Heart right ventricle (tissue), 16 donors: Measurements from ENCODE around the gene ECI2. TPM values are rescaled to one million over a fixed set of nuclear protein-coding genes. Genes with fewer than 3 reads are reported as not detected.

Source experiments
- ATAC-seq, 8 donors: fragments of 200-7000 bp; cut with Tn5 transposase; one replicate each; pipeline ENCODE4 v1.9.1; 2020; ENCODE audit warnings: mild to moderate bottlenecking in 8 of 8, moderate library complexity in 8 of 8, moderate number of reproducible peaks in 1 of 8
- DNase-seq, 2 donors: peaks; one replicate each; pipeline ENCODE4 v3.0.0-alpha.2; 2020
- H3K27ac ChIP-seq, 10 donors: fragments of 200-600 bp; sonication (generic) in 2 of 10; one replicate each; pipeline versions ENCODE4 v1.5.0 to v1.8.0; 2020 to 2022; ENCODE audit warnings: mild to moderate bottlenecking in 3 of 10
- H3K27me3 ChIP-seq, 7 donors: fragments of 200-600 bp; one replicate each; pipeline ENCODE4 v1.8.0; 2021 to 2022; ENCODE audit warnings: mild to moderate bottlenecking in 2 of 7
- H3K36me3 ChIP-seq, 9 donors: fragments of 200-600 bp; sonication (generic) in 1 of 9; one replicate each; pipeline versions ENCODE4 v1.5.0 to v1.8.0; 2020 to 2022; ENCODE audit warnings: mild to moderate bottlenecking in 2 of 9
- H3K4me1 ChIP-seq, 9 donors: fragments of 200-600 bp; sonication (generic) in 1 of 9; one replicate each; pipeline versions ENCODE4 v1.5.0 to v1.8.0; 2020 to 2022; ENCODE audit warnings: mild to moderate bottlenecking in 4 of 9
- H3K4me3 ChIP-seq, 10 donors: fragments of 200-600 bp; sonication (generic) in 2 of 10; one replicate each; pipeline versions ENCODE4 v1.5.0 to v1.8.0; 2020 to 2022; ENCODE audit warnings: mild to moderate bottlenecking in 7 of 10, moderate library complexity in 2 of 10
- H3K9me3 ChIP-seq, 11 donors: fragments of 200-600 bp in 10 of 11; sonication (generic) in 2 of 11; one replicate each; pipeline versions ENCODE4 v1.5.0 to v1.8.0; 2013 to 2022; ENCODE audit warnings: mild to moderate bottlenecking in 2 of 11, control low read depth in 1 of 11, moderate library complexity in 1 of 11
- CTCF ChIP-seq, 9 donors: fragments of 200-600 bp; sonication (generic) in 2 of 9; IDR thresholded peaks; one replicate each; pipeline versions ENCODE4 v1.5.0 to v1.8.0; 2021 to 2022; ENCODE audit warnings: antibody characterized with exemption in 9 of 9, mild to moderate bottlenecking in 5 of 9, moderate library complexity in 1 of 9
- WGBS, 2 donors: extraction: QIAGEN DNeasy Blood & Tissue Kit; methylation state at CpG; one replicate each; pipeline ENCODE4 v1.1.7; 2013; ENCODE audit warnings: inconsistent platforms in 1 of 2; 5-methylcytosine and 5-hydroxymethylcytosine counted together
- intact Hi-C, 10 donors: fragments of 100-400 bp; cut with DNase I; formaldehyde crosslinking; loops; one replicate each; pipeline versions ENCODE4 v1.11.1 to v1.14.2; 2022
- polyA plus RNA-seq, 2 donors: library from polyadenylated mRNA; stranded (reverse); fragments of 200-250 nt; gene quantifications; one replicate each; pipeline ENCODE4 v1.2.3, GENCODE V29; 2013
- total RNA-seq, 10 donors: library from RNA; stranded (reverse); fragmentation: NEBNext Ultra II Directional in 3 of 10; extraction: Animal tissue kit (Norgen Biotek cat#: 25700) in 3 of 10; gene quantifications; one replicate each; pipeline versions ENCODE4 v1.2.1 to v1.2.4, GENCODE V29; 2021 to 2023
- donor health status: Arrhythmogenic right ventricular cardiomyopathy.
- donor health status: ischemic (EF 13 %, LVEDD 7.1; RV severe dilation, severe dysfunction).
- donor health status: healthy with polysubstance abuse.
- donor health status: DM: no; HTN: yes; CAD: no.
- donor health status: DM: no; HTN: no; CAD: no.
- donor health status: ischemic (EF 25% LVEDD 6.9; RV normal size, moderate dysfunction).
- donor health status: ischemic (EF 25% LVEDD 5.7; RV mildly dilated, moderate dysfunction).
- donor health status: healthy.
- donor health status: DM: yes; HTN: yes; CAD: no.
- donor health status: Ischemic cardiomyopathy.
- donor health status: ischemic (EF 35%, LVEDD 5.7; RV mildly dilated, moderate dysfunction).
- donor health status: nonischemic (EF 11% LVEDD 7.7; RV severe dilation, severe dysfunction).
- donor health status: DM: yes; HTN: yes; CAD: no.
- donor health status: PGD.
- donor health status: ischemic (EF 29% LVEDD 5.4; RV normal size, mild dysfunction).
- donor health status: nonischemic (EF 23%, LVEDD 6.1; RV moderate dilation, normal function).

Gene ECI2
- total and polyA plus RNA-seq, 12 donors: 54.9 to 194 (median 162) TPM

- Histone ChIP-seq H3K9me3 (no peaks in the 10 kb centered on the region), H3K36me3 (no peaks in the 10 kb centered on the region), H3K27me3 (no peaks in the 10 kb centered on the region), H3K4me3 (no peak overlapping the region), H3K4me1 (no peaks in the 10 kb centered on the region), H3K27ac (no peak overlapping the region)
- intact Hi-C loops: no loop called here
- TF ChIP-seq CTCF (IDR thresholded peaks at IDR 0.05): no peak
- ATAC-seq (no peak), DNase-seq (no peak)
- 90 to 93% methylated on average over 7 of the region's 7 CpGs for WGBS, 2 donors
These were observed 46.7 kb downstream of the ECI2 start for GRCh38 chr6:4088704-4089103.

DNA sequence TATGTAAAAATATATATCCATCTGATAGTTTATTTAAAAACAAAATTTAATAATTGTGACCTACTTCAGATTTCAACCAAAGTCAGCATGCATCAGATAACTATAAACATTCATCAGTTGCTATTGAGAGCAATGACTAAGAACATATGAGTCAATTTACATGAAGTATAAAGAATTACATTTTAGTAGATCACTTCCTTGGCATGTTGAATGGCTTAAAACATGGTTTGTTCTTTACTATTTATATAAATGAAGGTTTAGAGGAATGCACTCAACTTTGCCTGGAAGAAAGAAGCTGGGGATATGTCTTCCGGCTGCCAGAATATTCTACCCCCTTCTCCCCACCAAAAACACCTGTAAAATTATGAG lies 50.1 kb downstream of the ECI2 start:
- Histone ChIP-seq H3K27me3 (no peaks in the 10 kb centered on the region), H3K36me3 (no peaks in the 10 kb centered on the region), H3K4me1 (no peaks in the 10 kb centered on the region), H3K27ac (no peak overlapping the region), H3K4me3 (no peak overlapping the region), H3K9me3 (no peaks in the 10 kb centered on the region)
- intact Hi-C loops: no loop called here
- TF ChIP-seq CTCF (IDR thresholded peaks at IDR 0.05): no peak
- DNase-seq (no peak), ATAC-seq (no peak)
- 93 to 97% methylated on average over 1 of the region's 1 CpG for WGBS, 2 donors

DNA sequence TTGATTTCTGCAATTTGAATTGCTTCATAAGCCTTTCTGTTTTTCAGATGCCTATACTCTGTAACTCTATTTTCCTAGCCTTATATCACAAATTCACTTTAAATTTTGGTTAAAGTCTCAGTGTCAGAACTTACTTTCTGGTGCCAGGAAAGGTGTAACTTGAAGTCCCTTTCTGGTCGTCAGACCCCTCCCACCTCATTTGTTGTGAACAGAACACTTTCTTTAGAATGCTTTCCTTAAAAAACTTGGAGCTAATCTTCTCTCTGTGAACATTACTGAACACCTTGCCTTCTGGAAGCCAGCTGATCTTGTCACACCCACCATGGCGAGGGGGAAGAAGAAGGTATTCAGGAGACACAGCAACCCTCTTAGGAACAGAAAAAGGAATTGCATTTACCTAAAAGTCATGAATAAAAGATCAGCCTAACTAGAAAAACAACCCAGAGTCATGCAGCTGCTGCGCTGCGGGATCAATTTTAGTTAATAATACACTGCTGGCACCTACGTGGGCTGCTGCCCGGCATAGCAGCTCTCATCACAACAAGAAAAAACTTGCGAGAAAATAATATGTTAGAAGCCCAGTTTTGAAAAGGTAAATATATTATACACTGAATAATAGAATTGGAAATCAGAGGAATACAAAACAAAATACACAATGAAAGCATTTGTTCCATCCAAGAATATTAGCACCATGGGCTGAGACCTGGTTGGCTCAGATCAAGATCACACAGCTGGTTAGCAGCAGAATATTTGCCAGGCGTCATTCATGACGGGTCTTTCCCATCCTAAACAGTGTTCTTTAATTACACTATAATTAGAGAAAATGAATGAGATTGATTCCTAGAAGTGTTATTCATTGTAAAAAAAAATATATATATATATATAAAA lies 50.7 kb downstream of the ECI2 start:
- Histone ChIP-seq H3K27me3 (no peaks in the 10 kb centered on the region), H3K9me3 (no peaks in the 10 kb centered on the region), H3K27ac (no peak overlapping the region), H3K4me1 (no peaks in the 10 kb centered on the region), H3K36me3 (no peaks in the 10 kb centered on the region), H3K4me3 (no peak overlapping the region)
- DNase-seq (no peak), ATAC-seq (no peak)
- intact Hi-C loops: no loop called here
- WGBS, 2 donors: 87 to 89% methylated on average over 9 of the region's 9 CpGs
- TF ChIP-seq CTCF (IDR thresholded peaks at IDR 0.05): no peak

DNA sequence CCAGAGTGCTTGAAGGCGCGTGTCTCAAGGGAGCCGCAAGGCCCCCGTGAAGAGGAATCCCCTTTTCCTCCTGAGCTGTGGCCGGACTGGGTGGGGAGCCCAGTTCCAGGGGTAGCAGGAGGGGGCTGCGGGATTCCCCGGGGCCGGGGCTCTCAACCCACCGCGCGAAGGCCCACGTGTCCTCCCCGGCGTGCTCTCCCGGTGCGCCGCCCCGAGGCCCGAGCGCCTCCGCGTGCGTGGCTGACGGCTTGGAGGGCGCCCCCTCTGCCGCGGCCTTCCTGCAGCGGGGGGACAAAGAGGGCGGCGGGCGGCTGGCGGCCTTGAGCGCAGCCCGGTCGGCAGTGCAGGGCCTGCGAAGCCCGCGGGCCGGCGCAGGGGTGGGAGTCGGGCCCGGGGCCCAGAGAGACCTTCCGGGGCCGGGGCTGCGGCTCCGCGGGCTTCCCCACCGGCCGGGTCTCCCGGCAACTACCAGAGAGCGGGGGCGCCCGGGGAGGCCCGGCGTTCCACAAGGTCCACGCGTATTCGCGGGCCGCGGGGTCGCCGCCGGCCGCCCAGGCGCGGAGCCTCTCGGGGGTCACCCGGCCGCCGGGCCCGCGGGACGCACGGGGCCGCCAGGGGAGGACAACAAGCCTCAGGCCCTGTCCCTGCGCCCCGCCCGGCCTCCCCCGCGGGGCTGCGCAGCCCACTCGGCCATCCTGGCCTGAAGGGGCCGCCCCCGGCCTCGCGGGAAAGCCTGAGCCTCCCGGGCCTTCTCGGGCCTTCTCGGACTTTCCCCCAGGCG lies 56.5 kb downstream of the ECI2 start, which contains the start of gene FAM217A:
TSS of gene FAM217A (minus strand) at position 447 of the 781 bp plus-strand sequence. CDS start 1,723 bp downstream, outside the sequence.
- no peaks in the 10 kb centered on the region for H3K36me3 ChIP-seq
- DNase-seq: no peak
- H3K27me3 ChIP-seq: peaks cover 0 to 28% (median 14%) of the 10 kb centered on the region in 7 donors
- intact Hi-C loops: no loop called here
- peaks cover 0 to 4% (median 0%) of the 10 kb centered on the region in 9 donors for H3K4me1 ChIP-seq
- H3K27ac ChIP-seq: no peak within 1 kb of the TSS
- no peak for TF ChIP-seq CTCF (IDR thresholded peaks at IDR 0.05)
- H3K9me3 ChIP-seq: no peaks in the 10 kb centered on the region
- ATAC-seq: peak in 1 of 8 donors; percentile 39
- 32 to 41% methylated on average over 74 to 91 of the region's 91 CpGs for WGBS, 2 donors
- H3K4me3 ChIP-seq: peak within 1 kb of the TSS in 2 of 10 donors; percentile 8 to 11
